CD1c-positive myeloid dendritic cell (primary cell): ENCODE measurements around the gene RPL22L1.
"Not testable (repeated sequence)": the region's sequence is repeated elsewhere in the genome, so short reads cannot be mapped to it uniquely, and the experiment has no call there.

Experiments used
- DNase-seq: peaks from one replicate; pipeline ENCODE4 v3.0.0-alpha.2; 2016; ENCODE audit errors: extremely low spot score

Gene RPL22L1

GRCh38 chr3:170829546-170830272 is 40.3 kb downstream of the RPL22L1 start:
- DNase-seq = no peak

DNA sequence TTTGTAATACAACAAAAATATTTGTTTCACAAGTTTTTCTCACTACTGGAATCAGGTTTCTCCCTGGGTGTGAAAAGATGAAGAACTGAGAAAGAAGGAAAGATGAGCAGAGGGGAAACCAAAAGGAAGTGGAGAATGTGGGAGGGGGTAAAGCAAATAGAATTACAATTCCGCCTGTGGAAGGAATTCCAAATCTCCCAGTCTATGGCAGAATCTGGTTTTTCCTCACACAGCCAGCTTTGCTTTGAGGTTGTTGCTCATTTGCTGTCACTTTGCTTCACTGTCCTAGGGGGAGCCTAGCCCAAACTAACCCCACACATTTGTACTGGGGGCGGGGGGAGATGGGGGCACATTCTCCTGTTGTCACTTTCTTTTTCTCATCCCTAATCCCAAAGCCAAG is 43.9 kb downstream of the RPL22L1 start:
- DNase-seq = no peak

DNA sequence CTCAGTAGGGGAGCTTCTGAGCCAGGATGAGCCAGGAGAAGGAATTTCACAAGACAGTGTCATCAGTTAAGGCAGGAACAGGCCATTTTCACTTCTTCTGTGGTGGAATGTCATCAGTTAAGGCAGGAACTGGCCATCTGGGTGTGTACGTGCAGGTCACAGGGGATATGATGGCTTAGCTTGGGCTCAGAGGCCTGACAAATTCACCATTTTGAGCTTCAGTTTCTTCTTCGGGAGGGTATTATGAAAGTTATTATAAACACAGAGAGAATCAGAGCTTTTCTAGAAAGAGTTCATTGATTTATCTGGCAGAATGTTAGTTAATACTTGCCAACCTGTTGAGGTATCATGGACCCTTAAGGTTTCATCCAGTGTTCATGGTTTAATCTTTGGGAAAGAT is 46.4 kb downstream of the RPL22L1 start:
- not testable (repeated sequence) for DNase-seq

- not testable (repeated sequence) for DNase-seq
Observed at GRCh38 chr3:170818325-170818724, 51.7 kb downstream of the RPL22L1 start.

- not testable (repeated sequence) for DNase-seq
Observed at GRCh38 chr3:170817471-170817870, 52.5 kb downstream of the RPL22L1 start.

DNA sequence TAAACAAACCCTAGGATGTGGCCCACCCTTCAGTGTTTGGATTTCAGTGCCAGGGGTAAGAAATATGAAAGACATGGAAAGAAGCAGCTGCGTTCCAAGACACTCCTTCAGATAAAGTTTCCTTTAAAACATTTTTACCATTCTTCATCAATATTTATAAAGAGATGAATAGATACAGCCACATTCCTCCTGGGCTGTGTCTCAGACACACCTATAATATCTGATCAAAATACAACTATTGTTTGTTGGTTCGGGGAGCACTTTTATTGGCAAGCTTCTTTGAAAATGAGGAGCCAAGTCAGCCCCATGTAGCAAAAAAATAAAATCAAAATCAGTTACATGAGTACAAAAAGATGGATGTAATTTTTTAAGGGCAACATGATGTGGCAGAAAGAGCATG is 53.2 kb downstream of the RPL22L1 start:
- no peak for DNase-seq

GRCh38 chr3:170816341-170816740 is 53.7 kb downstream of the RPL22L1 start:
- DNase-seq = no peak

DNA sequence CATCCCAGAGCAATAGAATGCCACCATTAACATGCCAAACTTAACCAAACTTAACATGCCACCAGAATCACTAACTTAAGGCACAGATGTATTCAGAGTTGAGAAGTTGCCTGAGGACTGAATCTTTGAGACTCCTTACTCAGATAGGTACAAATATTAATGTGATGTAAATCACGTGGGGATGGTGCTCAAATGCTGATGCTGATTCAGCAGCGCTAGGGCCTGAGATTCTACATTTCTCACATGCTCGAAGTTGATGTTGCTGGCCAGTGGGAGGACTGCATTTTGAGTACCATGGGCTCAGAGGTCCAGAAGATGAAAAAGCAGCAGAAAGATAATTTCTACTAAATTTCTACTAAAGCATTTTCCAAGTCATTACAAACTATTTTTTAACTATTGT is 54.1 kb downstream of the RPL22L1 start:
- no peak for DNase-seq

GRCh38 chr3:170815340-170815739 is 54.7 kb downstream of the RPL22L1 start:
- no peak for DNase-seq
